WERI-Rb-1 (cell line): ENCODE data around the gene B3GNT3.
"Not testable (repeated sequence)": the region's sequence is repeated elsewhere in the genome, so short reads cannot be mapped to it uniquely, and the experiment has no call there.

ENCODE experiments used
- DNase-seq: peaks from one replicate; pipeline ENCODE4 v3.0.0-alpha.2; 2020
- H3K27ac ChIP-seq: fragments of 250-450 bp; sonication (Bioruptor Pico); 2 replicates; pipeline ENCODE4 v1.5.1; 2020; ENCODE audit warnings: mild to moderate bottlenecking, moderate library complexity
- H3K27me3 ChIP-seq: fragments of 250-450 bp; sonication (Bioruptor Pico); 2 replicates; pipeline ENCODE4 v1.5.1; 2021; ENCODE audit warnings: mild to moderate bottlenecking, low read depth, moderate library complexity; ENCODE audit not compliant: insufficient read depth, severe bottlenecking
- H3K36me3 ChIP-seq: fragments of 250-450 bp; sonication (Bioruptor Pico); 2 replicates; pipeline ENCODE4 v1.5.1; 2020; ENCODE audit warnings: mild to moderate bottlenecking, moderate library complexity
- H3K4me3 ChIP-seq: 2 replicates; pipeline ENCODE4 v1.5.1; 2011; ENCODE audit warnings: low read depth, mild to moderate bottlenecking, control low read depth, low read length
- H3K9me3 ChIP-seq: fragments of 250-450 bp; sonication (Bioruptor Pico); 2 replicates; pipeline ENCODE4 v1.5.1; 2021; ENCODE audit warnings: mild to moderate bottlenecking, moderate library complexity; ENCODE audit not compliant: severe bottlenecking
- TF ChIP-seq, protein P1 (sequence below): IDR thresholded peaks from 2 replicates; pipeline ENCODE4 v1.5.1; 2011; ENCODE audit warnings: low read depth, mild to moderate bottlenecking, control low read depth, inconsistent platforms, low read length

B3GNT3 gene

DNA sequence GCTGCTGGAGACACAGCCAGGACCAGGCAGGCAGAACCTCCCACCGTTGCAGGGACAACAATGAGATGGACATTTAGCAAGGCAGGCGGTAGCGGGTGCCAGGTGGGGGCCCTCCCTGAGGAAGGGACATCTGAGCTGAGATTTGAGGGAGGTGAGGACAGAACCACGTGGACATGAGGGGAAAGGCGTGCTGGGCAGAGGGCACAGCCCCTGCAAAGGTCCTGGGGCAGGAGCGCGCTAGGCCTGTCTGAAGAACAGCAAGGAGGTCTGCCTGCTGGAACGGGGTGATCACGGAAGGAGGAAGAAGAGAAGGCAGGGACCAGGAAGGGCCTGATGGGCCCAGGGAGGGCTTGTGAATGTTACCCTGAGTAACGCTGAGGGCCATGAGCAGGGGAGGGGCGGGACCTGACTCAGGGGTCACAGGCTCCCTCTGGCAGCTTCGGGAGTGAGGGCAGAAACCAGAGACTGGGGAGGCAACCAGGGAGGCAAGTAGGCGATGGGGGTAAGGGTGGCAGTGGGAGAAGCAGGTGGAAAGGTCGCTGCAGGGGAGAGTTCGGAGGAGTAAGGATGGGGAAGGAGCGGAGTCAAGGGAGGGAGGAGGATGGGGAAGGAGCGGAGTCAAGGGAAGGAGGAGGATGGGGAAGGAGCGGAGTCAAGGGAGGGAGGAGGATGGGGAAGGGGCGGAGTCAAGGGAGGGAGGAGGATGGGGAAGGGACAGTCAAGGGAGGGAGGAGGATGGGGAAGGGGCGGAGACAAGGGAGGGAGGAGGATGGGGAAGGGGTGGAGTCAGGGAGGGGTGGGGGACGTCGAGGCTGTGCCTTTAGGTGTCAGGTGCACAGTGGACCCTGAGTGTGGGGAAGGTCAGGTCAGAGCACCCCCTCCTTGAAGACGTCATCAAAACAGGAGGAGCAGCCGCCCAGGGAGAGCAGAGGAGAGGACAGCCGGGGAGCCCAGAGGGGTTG lies 15.7 kb upstream of the B3GNT3 start:
- Histone ChIP-seq H3K36me3 (no peaks in the 10 kb centered on the region), H3K27ac (no peak overlapping the region), H3K9me3 (no peaks in the 10 kb centered on the region), H3K4me3 (no peak overlapping the region), H3K27me3 (no peaks in the 10 kb centered on the region)
- TF ChIP-seq, protein P1, sequence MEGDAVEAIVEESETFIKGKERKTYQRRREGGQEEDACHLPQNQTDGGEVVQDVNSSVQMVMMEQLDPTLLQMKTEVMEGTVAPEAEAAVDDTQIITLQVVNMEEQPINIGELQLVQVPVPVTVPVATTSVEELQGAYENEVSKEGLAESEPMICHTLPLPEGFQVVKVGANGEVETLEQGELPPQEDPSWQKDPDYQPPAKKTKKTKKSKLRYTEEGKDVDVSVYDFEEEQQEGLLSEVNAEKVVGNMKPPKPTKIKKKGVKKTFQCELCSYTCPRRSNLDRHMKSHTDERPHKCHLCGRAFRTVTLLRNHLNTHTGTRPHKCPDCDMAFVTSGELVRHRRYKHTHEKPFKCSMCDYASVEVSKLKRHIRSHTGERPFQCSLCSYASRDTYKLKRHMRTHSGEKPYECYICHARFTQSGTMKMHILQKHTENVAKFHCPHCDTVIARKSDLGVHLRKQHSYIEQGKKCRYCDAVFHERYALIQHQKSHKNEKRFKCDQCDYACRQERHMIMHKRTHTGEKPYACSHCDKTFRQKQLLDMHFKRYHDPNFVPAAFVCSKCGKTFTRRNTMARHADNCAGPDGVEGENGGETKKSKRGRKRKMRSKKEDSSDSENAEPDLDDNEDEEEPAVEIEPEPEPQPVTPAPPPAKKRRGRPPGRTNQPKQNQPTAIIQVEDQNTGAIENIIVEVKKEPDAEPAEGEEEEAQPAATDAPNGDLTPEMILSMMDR, result no peak
- DNase-seq, result peak; percentile 50

DNA sequence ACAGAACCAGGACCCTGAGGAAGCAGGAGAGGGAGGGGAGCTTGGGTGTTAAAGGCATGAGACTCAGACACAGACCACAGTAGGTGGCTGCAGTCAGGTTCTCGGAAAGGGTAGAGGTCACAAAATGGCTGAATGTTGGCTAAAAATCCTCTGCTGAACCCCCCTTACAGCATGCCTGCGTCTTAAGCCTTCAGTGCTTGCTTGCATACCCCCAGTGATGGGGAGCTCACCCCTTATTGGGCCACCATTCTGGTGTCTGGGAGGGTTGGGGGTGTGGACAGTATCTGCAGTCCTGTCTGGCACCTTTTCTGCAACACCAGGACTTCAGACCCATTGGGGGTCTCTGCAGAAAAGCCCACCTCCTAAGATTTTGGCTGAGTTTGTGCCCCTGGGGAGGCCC lies 14.2 kb upstream of the B3GNT3 start:
- no peaks in the 10 kb centered on the region for H3K36me3 ChIP-seq
- no peak overlapping the region for H3K27ac ChIP-seq
- no peak overlapping the region for H3K4me3 ChIP-seq
- no peaks in the 10 kb centered on the region for H3K9me3 ChIP-seq
- DNase-seq, result no peak
- TF ChIP-seq, protein P1, result no peak
- no peaks in the 10 kb centered on the region for H3K27me3 ChIP-seq

DNA sequence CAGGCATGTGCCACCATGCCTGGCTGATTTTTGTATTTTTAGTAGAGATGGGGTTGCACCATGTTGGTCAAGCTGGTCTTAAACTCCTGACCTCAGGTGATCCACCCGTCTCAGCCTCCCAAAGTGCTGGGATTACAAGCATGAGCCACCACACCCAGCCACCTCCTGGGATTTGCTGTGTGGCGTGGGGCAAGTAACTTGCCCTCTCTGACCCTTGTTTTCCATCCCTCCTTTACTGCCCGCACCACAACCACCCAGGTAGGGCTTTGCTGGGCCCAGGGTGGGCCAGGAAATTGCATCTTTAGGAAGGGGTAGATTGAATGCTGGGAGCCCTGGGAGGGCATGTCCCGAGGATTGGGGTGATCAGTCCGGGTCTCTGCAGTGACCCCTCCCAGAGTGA lies 11.2 kb upstream of the B3GNT3 start:
- not testable (repeated sequence) for H3K9me3 ChIP-seq, H3K27me3 ChIP-seq, H3K36me3 ChIP-seq, H3K4me3 ChIP-seq, DNase-seq
- H3K27ac ChIP-seq, result peak overlapping the region; percentile 45; the same call in 1 of the 2 replicates

DNA sequence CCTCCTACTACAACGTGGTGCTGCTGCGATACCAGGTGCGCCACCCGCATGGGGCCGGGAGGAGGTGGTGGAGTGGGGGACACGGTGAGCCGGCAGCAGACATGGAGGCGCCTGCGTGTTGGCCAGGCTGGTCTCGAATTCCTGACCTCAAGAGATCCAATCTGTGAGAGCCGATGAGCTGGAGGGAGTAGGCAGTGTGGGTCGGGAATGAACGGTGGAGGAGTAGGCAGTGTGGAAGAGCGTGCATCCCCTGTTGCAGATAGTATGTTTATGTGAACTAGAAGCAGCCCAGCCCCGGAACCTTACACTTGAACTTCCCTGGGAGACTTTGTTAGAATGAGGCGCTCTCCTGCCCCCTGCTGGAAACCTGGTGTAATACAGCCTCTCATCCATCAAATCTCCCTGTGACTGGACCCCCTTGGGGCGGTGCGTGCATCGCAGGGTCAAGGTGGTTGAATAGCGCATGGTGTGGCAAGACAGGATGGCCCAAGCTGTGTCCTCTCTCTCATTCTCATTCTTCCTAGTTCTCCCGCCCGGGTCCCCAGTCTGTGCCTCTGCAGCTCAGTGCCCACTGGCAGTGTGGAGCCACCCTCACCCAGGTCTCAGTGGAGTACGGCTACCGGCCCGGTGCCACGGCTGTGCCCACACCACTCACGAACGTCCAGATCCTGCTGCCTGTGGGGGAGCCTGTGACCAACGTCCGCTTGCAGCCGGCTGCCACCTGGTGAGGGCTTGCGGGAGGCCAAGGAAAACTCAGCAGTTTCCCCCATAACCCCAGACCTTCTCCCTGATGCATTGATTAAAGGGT lies 10.5 kb upstream of the B3GNT3 start:
- TF ChIP-seq, protein P1, result peak; percentile 83
- Histone ChIP-seq H3K36me3 (no peaks in the 10 kb centered on the region), H3K27me3 (no peaks in the 10 kb centered on the region), H3K27ac (peak overlapping the region; percentile 45), H3K9me3 (no peaks in the 10 kb centered on the region), H3K4me3 (no peak overlapping the region)
- DNase-seq, result peak; percentile 74

DNA sequence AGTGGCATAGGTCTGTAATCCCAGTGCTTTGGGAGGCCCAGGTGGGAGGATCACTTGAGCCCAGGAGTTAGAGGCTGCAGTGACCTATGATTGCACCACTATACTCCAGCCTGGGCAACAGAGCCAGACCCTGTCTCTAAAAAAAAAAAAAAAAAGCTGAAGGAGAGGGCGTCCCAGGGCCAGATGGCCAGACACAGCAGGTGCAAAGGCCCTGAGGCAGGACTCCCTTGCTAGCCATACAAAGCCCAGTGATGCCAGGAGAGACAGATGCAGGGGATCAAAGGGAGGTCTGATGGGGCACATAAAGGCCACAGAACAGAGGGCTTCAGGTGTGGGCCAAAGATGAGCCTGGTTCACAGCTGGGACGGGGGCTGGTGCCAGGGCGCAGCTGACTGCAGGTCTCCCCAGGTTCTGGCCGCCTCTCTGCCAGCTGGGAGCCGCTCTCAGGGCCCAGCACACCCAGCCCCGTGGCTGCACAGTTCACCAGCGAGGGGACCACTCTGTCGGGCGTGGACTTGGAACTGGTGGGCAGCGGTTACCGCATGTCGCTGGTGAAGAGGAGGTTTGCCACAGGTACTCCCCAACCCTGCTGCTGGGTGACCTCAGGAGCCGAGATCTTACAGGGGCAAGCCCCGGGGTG lies 7.5 kb upstream of the B3GNT3 start:
- Histone ChIP-seq H3K4me3 (no peak overlapping the region), H3K9me3 (no peaks in the 10 kb centered on the region), H3K27ac (no peak overlapping the region), H3K27me3 (no peaks in the 10 kb centered on the region), H3K36me3 (no peaks in the 10 kb centered on the region)
- no peak for DNase-seq
- TF ChIP-seq, protein P1, result no peak

DNA sequence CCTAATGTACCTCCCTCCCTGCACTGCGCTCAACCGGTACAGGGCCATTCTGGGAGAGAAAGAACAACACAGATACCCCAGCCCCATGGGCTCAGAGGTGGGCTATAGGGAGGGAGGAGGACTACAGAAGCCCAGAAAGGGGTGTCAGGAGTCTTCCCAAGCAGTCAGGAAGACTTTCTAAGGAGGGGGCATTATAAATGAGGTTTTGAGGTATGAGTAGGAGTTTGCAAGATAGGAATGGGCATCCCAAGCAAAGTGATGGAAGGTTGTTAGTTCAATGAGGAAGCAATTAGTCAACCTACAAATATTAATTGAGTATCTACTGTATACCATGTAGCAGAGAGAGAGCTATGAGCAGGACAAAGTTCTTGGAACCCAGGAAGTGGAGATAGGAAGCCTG lies 6.3 kb upstream of the B3GNT3 start:
- DNase-seq, result no peak
- no peaks in the 10 kb centered on the region for H3K36me3 ChIP-seq
- H3K27me3 ChIP-seq, result no peaks in the 10 kb centered on the region
- TF ChIP-seq, protein P1, result no peak
- no peaks in the 10 kb centered on the region for H3K9me3 ChIP-seq
- H3K27ac ChIP-seq, result no peak overlapping the region
- H3K4me3 ChIP-seq, result no peak overlapping the region
